HG03520 (cell line): Measurements from ENCODE around the gene SREK1.
"Not testable (repeated sequence)": the region's sequence is repeated elsewhere in the genome, so short reads cannot be mapped to it uniquely, and the experiment has no call there.

Experiments used
- ATAC-seq: cut with Tn5 transposase; IDR thresholded peaks from one replicate; pipeline ENCODE4 v1.9.1; 2021; ENCODE audit warnings: mild to moderate bottlenecking, moderate library complexity; ENCODE audit not compliant: unreplicated experiment

Gene SREK1, protein sequence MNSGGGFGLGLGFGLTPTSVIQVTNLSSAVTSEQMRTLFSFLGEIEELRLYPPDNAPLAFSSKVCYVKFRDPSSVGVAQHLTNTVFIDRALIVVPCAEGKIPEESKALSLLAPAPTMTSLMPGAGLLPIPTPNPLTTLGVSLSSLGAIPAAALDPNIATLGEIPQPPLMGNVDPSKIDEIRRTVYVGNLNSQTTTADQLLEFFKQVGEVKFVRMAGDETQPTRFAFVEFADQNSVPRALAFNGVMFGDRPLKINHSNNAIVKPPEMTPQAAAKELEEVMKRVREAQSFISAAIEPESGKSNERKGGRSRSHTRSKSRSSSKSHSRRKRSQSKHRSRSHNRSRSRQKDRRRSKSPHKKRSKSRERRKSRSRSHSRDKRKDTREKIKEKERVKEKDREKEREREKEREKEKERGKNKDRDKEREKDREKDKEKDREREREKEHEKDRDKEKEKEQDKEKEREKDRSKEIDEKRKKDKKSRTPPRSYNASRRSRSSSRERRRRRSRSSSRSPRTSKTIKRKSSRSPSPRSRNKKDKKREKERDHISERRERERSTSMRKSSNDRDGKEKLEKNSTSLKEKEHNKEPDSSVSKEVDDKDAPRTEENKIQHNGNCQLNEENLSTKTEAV

DNA sequence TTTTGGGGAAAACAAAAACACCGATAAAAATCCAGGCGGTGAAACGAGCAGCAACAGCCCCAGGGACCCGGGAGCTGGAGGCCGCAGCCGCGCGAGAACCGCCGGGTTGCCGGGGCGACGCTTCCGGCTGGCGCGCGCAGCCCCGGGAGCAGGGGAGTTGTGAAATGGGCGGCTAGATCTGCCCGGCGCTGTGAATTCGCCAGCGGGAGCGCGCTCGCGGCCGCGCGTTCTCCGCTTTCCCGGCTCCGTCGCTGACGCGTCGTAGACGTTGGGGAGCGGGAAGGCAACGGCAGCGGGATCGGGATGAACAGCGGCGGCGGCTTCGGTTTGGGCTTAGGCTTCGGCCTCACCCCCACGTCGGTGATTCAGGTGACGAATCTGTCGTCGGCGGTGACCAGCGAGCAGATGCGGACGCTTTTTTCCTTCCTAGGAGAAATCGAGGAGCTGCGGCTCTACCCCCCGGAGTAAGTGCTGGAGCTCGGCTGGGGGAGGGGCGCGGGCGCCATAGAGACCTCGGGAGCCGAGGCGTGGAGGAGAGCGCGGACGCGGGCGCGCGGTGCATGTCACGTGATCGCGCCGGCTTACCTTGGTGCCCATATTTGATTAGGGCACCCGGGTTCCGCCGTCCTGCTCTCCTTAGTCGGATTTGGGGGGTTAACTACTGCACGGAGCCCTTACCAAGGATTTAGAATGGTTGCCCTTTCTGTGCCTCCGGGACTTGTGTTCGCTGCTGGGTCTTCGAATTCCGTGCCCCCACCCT is at the start of gene SREK1:
SREK1 (plus strand) TSS at position 227 of the 760 bp plus-strand sequence; CDS start at position 304, 77 bp downstream.
- peak; percentile 89 for ATAC-seq

DNA sequence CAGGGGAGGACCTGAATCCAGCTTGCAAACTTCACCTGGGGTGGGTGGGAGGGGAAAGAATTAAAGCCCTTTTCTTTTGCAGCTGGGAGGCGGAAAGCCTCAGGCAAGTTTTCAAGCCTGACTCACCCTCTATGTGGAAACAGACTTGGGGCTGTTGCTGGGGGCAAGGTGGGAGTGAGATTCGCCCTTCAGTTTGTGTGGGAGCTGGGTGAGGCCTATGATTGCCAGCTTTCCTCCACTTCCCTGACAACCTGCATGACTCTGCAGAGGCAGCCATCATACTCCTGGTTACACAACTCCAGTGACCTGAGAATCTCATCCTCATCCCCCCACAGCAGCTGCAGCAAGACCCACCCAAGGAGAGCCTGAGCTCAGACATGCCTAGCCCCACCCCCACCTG is 43.2 kb upstream of the SREK1 start:
- no peak for ATAC-seq

DNA sequence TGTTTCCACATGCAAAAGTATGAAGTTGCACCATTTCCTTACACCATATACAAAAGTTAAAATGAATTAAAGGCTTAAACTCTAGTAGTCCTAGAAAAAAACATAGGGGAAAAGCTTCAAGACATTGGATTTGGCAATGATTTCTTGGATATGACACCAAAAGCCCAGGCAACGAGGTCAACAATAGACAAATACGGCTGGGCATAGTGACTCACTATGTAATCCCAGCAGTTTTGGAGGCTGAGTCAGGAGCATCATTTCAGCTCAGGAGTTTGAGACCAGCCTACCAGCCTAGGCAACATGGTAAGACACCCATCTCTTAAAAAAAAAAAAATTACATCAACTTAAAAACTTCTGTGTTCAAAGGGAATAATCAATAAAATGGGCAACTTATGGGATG is 30.9 kb upstream of the SREK1 start:
- no peak for ATAC-seq

DNA sequence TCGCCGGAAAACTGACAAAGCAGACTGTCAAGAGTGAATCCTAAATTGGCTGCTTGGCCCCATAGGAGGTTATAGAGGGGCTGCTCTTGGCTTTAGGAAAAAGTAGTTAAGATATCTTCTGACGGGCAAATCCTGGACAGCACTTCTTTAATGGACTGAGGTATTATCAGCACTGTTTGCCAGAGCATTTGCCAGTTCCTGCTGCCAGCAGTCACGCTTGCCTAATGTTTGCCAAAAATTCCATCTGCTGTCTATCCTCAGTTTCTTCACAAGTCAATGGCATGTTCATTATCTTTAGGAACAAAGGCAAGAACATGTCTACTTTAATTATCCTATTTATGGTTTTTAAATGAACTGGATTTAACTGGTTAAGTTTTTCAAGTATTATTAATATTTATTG is 25.8 kb upstream of the SREK1 start:
- ATAC-seq: no peak

DNA sequence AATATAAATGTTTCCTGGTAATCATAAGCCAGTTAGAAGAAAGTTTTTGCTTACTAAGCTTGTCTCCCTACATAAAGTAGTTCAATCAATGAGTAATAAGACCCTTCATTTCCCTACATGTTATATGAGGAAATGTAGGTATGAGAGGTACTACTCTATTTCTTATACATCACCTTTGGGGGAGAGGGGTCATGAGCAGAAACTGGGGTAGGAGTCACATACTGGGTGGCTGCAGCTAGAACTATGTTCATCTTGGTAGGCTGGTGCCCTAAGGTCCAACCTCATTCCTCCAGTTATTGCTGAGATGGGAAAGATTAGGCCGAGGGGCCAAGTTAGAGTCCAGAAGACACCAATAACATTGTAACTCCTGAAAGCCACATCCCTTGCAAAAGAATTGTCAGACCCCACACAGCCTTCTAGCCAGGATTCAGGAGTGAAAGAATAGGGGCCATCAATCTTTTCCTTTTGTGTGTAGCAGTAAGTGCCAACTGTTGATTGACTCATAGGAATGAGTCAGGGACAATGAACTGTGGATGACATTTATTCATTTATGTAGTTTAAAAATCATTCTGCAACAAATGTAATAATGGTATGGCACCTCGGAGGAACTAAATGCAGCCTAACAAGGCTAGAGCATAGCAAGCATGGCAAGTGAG is 21.6 kb upstream of the SREK1 start:
- ATAC-seq: no peak

DNA sequence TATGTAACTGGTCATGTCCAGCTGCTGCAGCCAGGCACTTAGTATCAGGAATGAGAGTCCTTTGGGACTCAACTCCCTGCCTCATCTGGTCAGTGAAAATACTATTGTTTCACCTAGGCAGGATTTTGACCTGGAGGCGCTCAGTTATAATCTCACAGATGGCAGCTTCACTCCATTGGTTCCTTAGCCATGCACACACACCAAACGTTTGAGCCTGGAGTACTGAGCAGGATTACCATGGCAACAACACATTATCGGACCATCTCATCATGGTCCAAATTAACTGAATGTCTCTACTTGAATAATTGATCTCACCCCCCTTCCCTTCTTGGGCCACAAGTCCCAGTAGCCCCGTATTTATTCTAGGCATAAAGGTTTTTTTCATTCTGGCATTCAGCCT is 15.0 kb upstream of the SREK1 start:
- ATAC-seq: no peak

DNA sequence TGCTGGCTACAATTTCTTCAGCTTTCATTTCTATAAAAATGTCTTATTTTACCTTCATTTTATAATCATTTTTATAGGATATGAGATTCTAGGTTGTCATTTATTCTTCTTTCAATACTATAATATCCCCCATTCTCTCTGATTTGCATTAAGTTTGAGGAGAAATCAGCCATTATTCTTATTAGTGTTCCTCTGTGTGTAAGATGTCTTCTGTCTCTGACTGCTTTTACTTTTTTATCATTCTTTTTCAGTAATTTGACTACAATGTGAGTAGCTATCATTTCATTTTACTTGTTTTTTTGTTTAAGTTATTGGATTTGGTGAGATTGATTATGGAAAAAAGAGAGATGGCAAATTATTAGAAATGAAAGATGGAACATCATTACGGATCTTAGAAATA is 13.6 kb upstream of the SREK1 start:
- no peak for ATAC-seq

DNA sequence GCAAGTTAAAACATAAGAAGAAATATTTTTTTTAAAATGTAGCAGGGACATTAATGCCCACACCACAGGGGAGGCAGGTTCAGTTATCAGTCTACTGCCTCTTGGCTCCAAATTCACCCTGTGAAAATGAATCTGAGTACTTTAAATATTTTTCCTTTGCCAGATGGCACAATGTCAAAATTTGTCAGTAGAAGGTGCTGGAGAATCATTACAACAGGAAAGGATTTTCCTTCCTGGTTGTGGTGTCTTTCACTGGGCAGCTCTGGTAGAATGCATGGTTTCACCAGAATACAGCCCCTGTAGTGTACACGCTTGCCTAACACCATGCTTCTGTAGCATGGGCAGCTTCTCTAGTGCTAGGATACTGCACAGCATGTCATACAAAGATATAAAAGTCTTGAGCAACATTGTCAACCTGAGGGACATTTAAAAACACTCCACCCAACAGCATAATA is 9.7 kb upstream of the SREK1 start:
- no peak for ATAC-seq

DNA sequence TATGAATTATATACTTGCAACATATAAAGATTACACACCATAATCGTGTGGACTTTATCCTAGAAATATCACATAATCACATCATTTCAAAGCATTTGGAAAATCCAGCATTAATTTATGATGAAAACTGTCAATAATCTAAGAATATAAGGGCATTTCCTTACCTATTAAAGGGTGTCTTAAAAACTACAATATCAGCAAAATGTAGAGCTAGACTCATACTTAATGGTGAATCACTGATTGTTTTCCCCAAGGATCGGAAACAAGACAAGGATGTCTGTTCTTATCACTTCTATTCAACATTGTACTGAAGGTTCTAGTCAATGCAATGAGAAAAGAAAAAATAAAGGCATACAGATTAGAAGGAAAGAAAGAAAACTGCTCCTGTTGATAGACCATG is 8.0 kb upstream of the SREK1 start:
- ATAC-seq: no peak

DNA sequence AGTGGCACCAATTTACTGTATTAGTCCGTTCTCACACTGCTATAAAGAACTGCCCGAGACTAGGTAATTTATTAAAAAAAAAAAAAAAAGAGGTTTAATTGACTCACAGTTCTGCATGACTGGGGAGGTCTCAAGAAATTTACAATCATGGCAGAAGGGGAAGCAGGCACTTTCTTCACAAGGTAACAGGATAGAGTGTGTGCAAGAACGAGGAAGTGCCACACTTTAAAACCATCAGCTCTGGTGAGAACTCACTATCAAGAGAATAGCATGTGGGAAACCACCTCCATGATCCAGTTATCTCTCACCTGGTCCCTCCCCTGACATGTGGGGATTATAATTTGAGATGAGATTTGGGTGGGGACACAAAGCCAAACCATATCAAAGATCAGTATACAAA is 7.2 kb upstream of the SREK1 start:
- ATAC-seq: not testable (repeated sequence)

DNA sequence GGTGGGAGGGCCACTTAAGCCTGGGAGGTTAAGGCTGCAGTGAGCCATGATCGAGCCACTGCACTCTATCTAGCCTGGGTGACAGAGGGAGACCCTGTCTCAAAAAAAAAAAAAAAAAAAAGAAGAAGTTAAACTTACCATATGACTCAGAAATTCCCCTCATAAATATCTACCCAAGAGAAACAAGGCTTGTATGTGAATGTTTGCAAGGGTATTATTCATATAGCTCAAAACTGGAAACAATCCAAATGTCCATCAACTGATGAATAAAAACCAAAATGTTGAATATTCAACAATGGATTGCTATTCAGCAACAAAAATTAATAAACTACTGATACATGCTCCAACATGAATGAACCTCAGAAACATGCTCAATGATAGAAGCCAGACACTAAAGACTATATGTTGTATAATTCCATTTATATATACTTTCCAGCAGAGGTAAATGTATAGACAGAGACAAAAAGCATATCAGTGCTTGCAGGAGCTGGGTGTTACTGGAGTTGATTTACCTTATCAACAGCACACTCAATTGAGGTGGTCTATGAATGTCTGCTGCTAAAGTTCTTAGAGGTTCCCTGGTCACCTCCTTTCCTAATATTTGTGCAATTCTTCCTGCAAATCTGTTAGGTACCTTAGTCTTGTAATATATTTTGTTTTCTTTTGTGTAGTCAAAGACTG is 5.3 kb upstream of the SREK1 start:
- no peak for ATAC-seq

DNA sequence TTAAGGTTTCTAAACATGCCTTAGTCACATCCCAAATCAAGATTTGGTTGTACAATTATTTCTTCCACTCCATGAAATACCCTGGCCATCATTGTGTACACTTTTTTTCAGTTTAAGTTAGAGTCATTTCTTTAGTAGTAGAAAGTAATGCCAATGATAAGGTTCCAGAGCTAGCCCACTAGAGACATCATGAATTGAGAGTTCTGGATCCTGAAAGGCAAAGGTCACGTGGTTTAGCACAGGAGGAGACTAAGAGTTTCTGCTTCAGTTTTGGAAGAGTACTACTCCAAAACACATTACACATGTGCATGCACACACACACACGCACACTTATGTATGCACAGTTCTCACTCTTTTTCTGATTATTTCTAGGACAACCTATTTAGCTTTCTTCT is 4.8 kb upstream of the SREK1 start:
- no peak for ATAC-seq

DNA sequence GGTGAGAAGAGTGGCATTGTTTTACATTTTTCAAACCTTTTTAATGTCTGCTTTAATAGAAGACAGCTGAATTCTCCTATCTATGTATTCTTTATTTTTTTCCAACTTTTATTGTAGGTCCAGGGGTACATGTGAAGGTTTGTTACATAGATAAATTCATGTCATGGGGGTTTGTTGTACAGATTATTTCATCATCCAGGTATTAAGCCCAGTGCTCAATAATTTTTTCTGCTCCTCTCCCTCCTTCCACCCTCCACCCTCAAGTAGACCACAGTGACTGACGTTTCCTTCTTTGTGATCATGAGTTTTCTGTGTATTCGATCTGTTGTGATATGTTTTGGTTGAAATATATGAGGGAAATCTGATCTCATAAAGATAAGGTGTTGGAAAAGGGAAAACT is 1.7 kb upstream of the SREK1 start:
- no peak for ATAC-seq

DNA sequence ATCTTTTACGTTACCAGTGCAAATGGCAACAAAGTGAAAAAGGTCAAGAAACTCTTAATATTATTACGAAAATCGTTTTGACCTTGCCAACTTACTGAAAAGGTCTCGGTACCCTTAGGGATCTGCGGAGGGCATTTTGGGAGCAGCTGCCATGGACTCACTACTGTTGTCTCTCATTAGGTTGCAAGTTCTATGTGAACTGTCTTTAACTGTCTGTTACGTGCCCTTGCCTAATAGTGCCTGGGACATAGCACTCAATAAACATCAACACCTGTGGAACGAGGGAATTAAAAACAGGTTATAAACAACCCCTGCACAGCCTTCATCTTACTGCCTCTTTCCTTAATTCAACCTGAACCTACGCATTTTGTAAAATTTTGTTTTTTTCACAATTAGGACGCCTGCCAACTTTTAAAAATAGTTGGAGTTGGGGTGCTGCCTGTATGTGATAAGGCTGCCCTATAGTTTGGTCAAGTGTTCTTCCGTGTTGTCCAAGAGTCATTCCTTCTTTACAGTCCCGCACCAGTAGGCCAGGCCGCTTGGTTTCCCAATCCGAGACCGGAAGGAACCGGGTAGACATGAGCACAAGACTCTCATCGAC is 527 bp upstream of the SREK1 start:
- peak; percentile 32 for ATAC-seq

DNA sequence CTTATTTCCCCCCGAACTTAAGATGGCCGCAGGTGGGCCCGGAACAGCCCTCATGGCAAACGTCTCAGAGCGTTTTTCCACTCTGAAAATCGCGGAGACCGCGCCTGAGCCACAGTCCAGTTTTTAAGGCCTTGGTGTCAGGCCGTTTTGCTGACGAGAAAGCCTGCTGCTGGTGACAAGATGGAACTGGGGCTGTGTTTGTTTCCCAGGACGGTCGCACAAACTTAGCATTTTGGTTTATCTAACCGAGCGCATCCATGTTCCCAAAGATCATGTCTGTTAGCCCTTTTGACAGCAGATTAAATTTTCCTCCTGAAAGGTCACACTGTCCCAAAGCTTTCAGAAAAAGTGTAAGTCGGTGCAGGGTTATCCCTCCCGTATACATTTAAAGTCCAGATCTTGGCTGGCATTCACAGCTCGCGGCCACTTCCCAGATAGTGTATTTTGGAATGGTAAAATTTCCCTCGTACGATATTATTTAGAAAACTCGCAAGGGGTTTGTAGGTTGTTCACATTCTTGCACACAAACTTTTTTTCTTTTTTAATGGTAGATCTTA is 812 bp downstream of the SREK1 start:
- peak; percentile 39 for ATAC-seq

DNA sequence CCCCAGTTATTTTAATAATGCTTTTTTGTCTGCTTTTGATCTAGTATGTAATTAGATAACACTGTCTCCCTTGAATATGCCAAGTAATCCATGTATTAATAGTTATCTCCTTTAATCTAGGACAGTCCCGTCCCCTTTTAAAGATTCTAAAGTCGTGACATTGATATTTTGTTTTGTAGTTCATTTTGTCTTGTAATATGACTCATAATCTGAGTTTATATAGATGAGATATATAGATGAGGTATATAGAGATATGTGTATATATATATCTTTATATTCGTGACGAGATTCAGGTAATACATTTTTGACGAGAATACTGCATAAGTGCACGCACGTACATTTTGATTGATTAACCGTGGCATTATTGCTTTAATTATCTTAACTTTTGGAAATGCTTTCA is 1.6 kb downstream of the SREK1 start:
- ATAC-seq: no peak

DNA sequence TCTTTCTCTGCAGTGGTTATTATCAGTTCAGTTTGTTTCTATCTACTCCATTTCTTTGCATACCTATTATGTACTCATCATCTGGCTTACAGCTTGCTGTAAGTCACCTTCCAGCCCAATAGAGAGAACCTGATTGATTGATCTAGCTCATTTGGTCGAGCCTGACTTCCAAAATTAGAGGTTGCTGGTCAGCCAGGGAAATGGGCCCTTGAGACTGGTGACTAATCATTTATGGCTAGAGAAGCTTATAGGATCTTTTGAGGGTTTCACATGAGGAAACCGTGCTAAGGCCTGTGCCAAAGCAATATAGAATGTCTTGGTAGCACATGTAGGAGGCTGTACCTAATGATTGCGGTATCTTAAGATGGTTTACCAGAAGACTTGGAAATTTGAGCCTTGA is 5.8 kb downstream of the SREK1 start:
- no peak for ATAC-seq

DNA sequence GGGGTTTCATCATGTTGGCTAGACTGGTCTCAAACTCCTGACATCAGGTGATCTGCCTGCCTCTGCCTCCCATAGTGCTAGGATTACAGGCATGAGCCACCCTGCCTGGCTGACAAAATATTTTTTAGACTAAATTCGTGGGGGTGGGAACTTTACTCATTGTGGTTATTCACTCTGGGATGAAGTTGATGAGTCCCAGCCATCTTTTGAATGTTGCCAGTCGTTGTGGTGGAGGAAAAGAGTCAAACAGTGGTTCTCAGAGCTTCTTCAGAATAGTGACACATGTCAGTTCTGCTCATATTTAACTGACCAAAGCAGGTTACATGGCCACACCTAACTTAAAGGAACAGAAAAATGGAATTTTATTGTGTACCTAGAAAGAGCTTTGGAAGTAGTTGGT is 6.9 kb downstream of the SREK1 start:
- ATAC-seq: no peak

DNA sequence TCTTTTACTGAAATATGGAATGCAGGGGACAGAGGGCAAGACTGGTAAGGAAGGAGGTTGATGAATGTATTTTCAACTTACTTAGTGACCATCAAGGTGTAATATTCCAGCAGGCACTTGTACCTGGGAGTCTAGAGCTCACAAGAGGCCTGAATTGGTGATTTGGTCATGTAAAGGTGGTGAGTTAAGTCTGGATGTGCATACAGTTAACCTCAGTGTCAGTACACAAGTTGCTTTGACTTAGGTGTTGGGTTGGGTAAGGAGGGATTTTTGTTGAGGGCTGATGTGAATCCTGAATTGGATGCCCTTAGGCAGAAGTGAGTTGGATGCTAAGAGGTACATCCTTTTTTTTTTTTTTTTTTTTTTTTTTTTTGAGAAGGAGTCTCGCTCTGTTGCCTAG is 7.4 kb downstream of the SREK1 start:
- no peak for ATAC-seq

DNA sequence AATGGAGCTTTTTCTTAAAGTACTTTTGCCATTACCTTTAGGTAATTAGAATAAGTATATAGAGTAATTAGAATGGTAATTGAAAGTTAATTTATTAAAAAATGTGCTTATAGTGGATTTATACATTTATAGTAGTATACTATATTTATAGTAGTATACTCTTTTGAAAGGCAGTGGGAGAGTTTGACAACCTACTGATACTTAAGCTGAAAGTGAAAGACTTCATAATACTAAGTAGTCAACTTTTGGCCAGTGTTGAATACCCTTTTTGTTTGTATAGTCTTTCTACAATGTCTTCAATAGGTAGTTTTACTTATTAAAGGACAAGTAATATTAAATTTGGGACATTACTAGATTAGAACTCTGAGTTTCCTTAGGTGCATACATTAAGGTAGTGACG is 12.9 kb downstream of the SREK1 start:
- no peak for ATAC-seq
